ENCODE results near the gene EHMT1.

EHMT1 gene

DNA sequence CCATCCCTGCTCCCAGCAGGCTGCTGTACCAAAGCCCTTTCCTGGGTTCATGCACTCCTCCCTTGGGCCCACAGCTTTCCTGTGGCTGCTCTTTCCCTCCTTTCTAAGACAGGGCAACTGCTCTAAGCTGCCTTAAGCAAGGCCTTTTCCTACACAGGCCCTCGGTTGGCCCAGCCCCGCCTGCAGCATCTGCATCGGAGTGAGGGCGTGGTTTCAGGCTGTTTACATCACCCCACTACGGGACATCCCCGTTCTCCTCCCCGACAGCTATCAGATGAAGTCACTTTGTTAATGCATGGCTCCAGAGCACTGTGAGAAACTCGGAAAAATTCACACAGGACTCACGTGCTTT lies 43.5 kb upstream of the EHMT1 start:
- TF ChIP-seq FOXM1 (IDR thresholded peaks at IDR 0.05; ENCODE audit: borderline replicate concordance, low read depth): no peak
- TF ChIP-seq EP300 (IDR thresholded peaks at IDR 0.05; ENCODE audit: borderline replicate concordance): no peak
- TF ChIP-seq CEBPB (IDR thresholded peaks at IDR 0.05): no peak
- TF ChIP-seq RAD21 (IDR thresholded peaks at IDR 0.05; ENCODE audit: low read depth): no peak
- TF ChIP-seq, protein P1, sequence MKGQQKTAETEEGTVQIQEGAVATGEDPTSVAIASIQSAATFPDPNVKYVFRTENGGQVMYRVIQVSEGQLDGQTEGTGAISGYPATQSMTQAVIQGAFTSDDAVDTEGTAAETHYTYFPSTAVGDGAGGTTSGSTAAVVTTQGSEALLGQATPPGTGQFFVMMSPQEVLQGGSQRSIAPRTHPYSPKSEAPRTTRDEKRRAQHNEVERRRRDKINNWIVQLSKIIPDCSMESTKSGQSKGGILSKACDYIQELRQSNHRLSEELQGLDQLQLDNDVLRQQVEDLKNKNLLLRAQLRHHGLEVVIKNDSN (IDR thresholded peaks at IDR 0.05): no peak
- no peak for TF ChIP-seq YY1 (IDR thresholded peaks at IDR 0.05; ENCODE audit: low read depth)

- TF ChIP-seq TCF12 (IDR thresholded peaks at IDR 0.05; ENCODE audit: low read depth) (no peak), ZBTB7A (IDR thresholded peaks at IDR 0.05; ENCODE audit: low read depth) (no peak), EP300 (IDR thresholded peaks at IDR 0.05; ENCODE audit: borderline replicate concordance) (no peak), MAX (IDR thresholded peaks at IDR 0.05) (no peak), YY1 (IDR thresholded peaks at IDR 0.05; ENCODE audit: low read depth) (no peak), RAD21 (IDR thresholded peaks at IDR 0.05; ENCODE audit: low read depth) (no peak), CEBPB (IDR thresholded peaks at IDR 0.05) (no peak), CREB1 (IDR thresholded peaks at IDR 0.05; ENCODE audit: low read depth) (no peak), NFIC (IDR thresholded peaks at IDR 0.05) (no peak), FOXM1 (IDR thresholded peaks at IDR 0.05; ENCODE audit: borderline replicate concordance, low read depth) (no peak), EGR1 (IDR thresholded peaks at IDR 0.05) (no peak), TAF1 (IDR thresholded peaks at IDR 0.05; ENCODE audit: low read depth) (no peak), TEAD4 (IDR thresholded peaks at IDR 0.05) (no peak)
- TF ChIP-seq, protein P2, sequence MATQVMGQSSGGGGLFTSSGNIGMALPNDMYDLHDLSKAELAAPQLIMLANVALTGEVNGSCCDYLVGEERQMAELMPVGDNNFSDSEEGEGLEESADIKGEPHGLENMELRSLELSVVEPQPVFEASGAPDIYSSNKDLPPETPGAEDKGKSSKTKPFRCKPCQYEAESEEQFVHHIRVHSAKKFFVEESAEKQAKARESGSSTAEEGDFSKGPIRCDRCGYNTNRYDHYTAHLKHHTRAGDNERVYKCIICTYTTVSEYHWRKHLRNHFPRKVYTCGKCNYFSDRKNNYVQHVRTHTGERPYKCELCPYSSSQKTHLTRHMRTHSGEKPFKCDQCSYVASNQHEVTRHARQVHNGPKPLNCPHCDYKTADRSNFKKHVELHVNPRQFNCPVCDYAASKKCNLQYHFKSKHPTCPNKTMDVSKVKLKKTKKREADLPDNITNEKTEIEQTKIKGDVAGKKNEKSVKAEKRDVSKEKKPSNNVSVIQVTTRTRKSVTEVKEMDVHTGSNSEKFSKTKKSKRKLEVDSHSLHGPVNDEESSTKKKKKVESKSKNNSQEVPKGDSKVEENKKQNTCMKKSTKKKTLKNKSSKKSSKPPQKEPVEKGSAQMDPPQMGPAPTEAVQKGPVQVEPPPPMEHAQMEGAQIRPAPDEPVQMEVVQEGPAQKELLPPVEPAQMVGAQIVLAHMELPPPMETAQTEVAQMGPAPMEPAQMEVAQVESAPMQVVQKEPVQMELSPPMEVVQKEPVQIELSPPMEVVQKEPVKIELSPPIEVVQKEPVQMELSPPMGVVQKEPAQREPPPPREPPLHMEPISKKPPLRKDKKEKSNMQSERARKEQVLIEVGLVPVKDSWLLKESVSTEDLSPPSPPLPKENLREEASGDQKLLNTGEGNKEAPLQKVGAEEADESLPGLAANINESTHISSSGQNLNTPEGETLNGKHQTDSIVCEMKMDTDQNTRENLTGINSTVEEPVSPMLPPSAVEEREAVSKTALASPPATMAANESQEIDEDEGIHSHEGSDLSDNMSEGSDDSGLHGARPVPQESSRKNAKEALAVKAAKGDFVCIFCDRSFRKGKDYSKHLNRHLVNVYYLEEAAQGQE (IDR thresholded peaks at IDR 0.05; ENCODE audit: low read depth): no peak
- TF ChIP-seq, protein P1 (IDR thresholded peaks at IDR 0.05): no peak
Observed at GRCh38 chr9:137575716-137576411, 42.9 kb upstream of the EHMT1 start.

DNA sequence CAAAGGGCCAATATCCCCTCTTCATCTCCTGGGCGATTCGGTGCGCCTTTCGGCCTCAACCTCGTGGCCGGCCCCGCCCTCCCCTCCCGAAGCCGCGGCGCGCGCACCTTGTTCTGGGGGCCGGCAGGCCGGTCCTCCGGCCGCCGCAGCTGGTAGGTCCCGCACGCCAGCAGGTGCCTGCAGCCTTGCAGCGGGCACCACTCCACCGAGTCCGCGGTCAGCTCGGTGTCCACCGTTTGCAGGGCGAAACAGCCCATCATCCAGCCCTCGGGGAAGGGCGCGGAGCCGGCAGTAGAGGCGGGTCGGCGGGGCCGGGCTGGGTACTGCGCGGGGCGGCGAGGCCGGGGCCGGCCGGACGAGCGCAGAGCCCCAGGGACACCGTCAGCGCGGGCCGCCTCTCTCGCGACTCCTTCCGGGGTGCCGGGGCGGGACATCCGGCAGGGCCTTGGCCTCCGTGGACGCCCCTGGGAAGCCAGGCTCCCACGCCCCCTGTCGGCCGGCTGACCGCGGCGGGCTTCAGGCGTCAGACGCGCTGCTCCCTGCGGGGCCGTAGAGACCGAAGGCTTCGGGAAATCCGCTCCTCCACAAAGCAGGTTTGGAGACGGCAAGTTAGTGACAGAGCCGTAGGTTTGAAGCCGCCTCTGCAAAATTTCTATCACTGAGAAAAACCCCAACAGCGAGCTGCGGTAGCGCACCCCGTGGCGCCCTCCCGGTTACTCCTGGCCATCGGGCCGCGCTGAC lies 40.1 kb upstream of the EHMT1 start, which contains the start of gene DPH7:
Gene DPH7, minus strand, starts transcription at position 408 of the 741 bp plus-strand sequence. Its CDS starts 148 bp downstream, at position 260.
- 0 out of 2 replicates have a peak, but pooled peaks have one; percentile 4 for TF ChIP-seq TEAD4 (IDR thresholded peaks at IDR 0.05)
- peak; percentile 77 for TF ChIP-seq MAX (IDR thresholded peaks at IDR 0.05)
- TF ChIP-seq YY1 (IDR thresholded peaks at IDR 0.05; ENCODE audit: low read depth): peak; percentile 61; the same call in 1 of the 2 replicates
- TF ChIP-seq, protein P1 (IDR thresholded peaks at IDR 0.05): peak; percentile 46; the same call in 1 of the 2 replicates
- peak; percentile 17 for TF ChIP-seq EP300 (IDR thresholded peaks at IDR 0.05; ENCODE audit: borderline replicate concordance)
- TF ChIP-seq FOXM1 (IDR thresholded peaks at IDR 0.05; ENCODE audit: borderline replicate concordance, low read depth): no peak
- TF ChIP-seq TAF1 (IDR thresholded peaks at IDR 0.05; ENCODE audit: low read depth): peak; percentile 80
- TF ChIP-seq TCF12 (IDR thresholded peaks at IDR 0.05; ENCODE audit: low read depth): peak; percentile 54; the same call in 1 of the 2 replicates
- TF ChIP-seq, protein P2 (IDR thresholded peaks at IDR 0.05; ENCODE audit: low read depth): no peak
- TF ChIP-seq EGR1 (IDR thresholded peaks at IDR 0.05): no peak; the same call in 1 of the 2 replicates
- TF ChIP-seq RAD21 (IDR thresholded peaks at IDR 0.05; ENCODE audit: low read depth): peak; percentile 32; the same call in 1 of the 2 replicates

DNA sequence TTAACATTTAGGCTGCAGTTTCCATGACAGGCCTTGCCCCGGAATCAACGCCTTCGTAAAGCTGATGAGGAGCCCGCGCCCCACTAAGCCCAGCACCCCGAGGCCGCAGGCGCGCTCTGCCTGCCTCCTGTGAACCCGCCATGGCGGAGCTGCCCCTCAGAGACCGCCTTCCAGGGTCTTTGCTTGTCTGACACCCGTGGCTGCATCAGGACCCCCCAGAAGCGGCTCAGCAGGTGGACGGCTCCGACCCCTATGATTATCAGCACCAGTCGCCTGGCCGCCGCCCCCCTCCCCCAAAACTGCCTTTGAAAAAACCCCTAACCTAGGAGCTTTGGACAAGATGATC lies 39.6 kb upstream of the EHMT1 start:
- TF ChIP-seq, protein P1 (IDR thresholded peaks at IDR 0.05): no peak
- TF ChIP-seq TEAD4 (IDR thresholded peaks at IDR 0.05): no peak
- TF ChIP-seq EP300 (IDR thresholded peaks at IDR 0.05; ENCODE audit: borderline replicate concordance): no peak
- TF ChIP-seq TCF12 (IDR thresholded peaks at IDR 0.05; ENCODE audit: low read depth): no peak
- TF ChIP-seq, protein P2 (IDR thresholded peaks at IDR 0.05; ENCODE audit: low read depth): no peak
- no peak for TF ChIP-seq ZBTB7A (IDR thresholded peaks at IDR 0.05; ENCODE audit: low read depth)
- TF ChIP-seq MAX (IDR thresholded peaks at IDR 0.05): no peak
- no peak for TF ChIP-seq NFIC (IDR thresholded peaks at IDR 0.05)
- no peak for TF ChIP-seq TAF1 (IDR thresholded peaks at IDR 0.05; ENCODE audit: low read depth)
